ENCODE results near the gene CTBP1.

DNA sequence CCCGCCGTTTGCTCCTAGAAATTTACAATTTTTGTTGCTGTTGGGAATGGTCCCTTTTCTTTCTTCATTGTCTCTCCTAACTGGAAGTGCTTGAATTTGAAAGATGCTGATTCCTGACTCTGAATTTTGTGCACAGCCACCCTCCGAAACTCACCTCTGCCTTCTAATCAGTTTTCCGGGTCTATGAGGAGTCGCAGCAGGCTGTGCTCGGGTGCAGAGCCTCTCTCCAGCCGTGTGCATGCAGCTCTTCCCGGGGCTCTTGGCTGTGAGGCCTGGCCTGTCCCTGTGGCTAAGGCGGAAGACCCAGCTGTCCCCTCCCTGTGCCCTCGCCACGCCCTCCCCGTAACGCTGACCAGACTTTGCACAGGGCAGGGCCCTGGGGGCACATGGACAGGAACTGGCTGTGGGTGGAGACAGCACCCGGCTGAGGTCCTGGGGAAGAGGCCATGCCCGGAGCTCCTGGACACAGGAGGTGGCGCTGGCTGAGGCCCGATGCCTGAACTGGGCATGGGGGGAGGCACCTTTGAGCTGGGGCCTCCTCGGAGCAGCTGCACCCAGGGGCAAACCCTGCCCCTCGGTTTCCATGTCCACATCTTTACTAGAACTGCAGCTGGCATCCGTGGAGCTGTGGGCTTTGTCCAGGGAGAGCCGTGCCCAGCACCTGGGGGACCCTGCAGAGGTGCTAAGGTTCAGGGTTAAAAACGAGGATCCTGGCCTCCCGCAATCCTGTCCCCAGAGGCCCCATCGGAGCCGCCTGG is 43.9 kb downstream of the CTBP1 start:
- TF ChIP-seq POLR2AphosphoS5 (IDR thresholded peaks at IDR 0.05; ENCODE audit: low read depth, low read length) = no peak
- TF ChIP-seq SPI1 (IDR thresholded peaks at IDR 0.05; ENCODE audit: low read depth, low read length) = no peak
- TF ChIP-seq POLR2A (IDR thresholded peaks at IDR 0.05; ENCODE audit: low read depth, low read length) = no peak

All from GM12891 (cell line).